ENCODE results near the gene KCNH4.

GRCh38 chr17:42202696-42203095 is 21.8 kb upstream of the KCNH4 start:
- no peak for TF ChIP-seq CTCF (IDR thresholded peaks at IDR 0.05)
- TF ChIP-seq POLR2A (IDR thresholded peaks at IDR 0.05), result no peak
- no peak for TF ChIP-seq POLR2AphosphoS5 (IDR thresholded peaks at IDR 0.05)
